DND-41 (cell line): Measurements from ENCODE around the gene FOLR3.

Experiments
- EZH2 ChIP-seq: IDR thresholded peaks from 3 replicates; pipeline ENCODE4 v1.6.1; 2012; ENCODE audit warnings: borderline replicate concordance, low read depth, mild to moderate bottlenecking, moderate library complexity, low read length, inconsistent platforms; ENCODE audit not compliant: severe bottlenecking
- TF ChIP-seq, protein P1 (sequence below): IDR thresholded peaks from 2 replicates; pipeline ENCODE4 v1.5.1; 2012; ENCODE audit warnings: borderline replicate concordance, low read length, moderate library complexity, mild to moderate bottlenecking; ENCODE audit not compliant: poor library complexity, severe bottlenecking; ENCODE audit errors: extremely low read depth

- no peak for TF ChIP-seq EZH2
- TF ChIP-seq, protein P1, sequence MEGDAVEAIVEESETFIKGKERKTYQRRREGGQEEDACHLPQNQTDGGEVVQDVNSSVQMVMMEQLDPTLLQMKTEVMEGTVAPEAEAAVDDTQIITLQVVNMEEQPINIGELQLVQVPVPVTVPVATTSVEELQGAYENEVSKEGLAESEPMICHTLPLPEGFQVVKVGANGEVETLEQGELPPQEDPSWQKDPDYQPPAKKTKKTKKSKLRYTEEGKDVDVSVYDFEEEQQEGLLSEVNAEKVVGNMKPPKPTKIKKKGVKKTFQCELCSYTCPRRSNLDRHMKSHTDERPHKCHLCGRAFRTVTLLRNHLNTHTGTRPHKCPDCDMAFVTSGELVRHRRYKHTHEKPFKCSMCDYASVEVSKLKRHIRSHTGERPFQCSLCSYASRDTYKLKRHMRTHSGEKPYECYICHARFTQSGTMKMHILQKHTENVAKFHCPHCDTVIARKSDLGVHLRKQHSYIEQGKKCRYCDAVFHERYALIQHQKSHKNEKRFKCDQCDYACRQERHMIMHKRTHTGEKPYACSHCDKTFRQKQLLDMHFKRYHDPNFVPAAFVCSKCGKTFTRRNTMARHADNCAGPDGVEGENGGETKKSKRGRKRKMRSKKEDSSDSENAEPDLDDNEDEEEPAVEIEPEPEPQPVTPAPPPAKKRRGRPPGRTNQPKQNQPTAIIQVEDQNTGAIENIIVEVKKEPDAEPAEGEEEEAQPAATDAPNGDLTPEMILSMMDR: no peak
Observed at GRCh38 chr11:72177656-72178055, 42.1 kb downstream of the FOLR3 start.
